Esophagus squamous epithelium (tissue), 5 donors: ENCODE data around the gene SPDEF. TPM values are rescaled to one million over a fixed set of nuclear protein-coding genes. Genes with fewer than 3 reads are reported as not detected.

Source experiments
- DNase-seq: peaks from one replicate; lab custom pipeline; 2025; lab: John Stamatoyannopoulos, UW
- H3K27ac ChIP-seq, 4 donors: fragments of 200-600 bp; sonication (generic); one replicate each; pipeline ENCODE4 v1.5.1; 2016 to 2019; ENCODE audit warnings: mild to moderate bottlenecking in 1 of 4
- H3K27me3 ChIP-seq, 4 donors: fragments of 200-600 bp; sonication (generic); 1 replicate in 3 of 4; 2 replicates in 1 of 4; pipeline versions ENCODE4 v1.5.1 to v1.6.0; 2017 to 2021; ENCODE audit warnings: antibody characterized with exemption in 1 of 4
- H3K36me3 ChIP-seq, 3 donors: fragments of 200-600 bp; sonication (generic); one replicate each; pipeline ENCODE4 v1.5.1; 2016 to 2019
- H3K4me1 ChIP-seq, 3 donors: fragments of 200-600 bp; sonication (generic); one replicate each; pipeline ENCODE4 v1.5.1; 2017 to 2019
- H3K4me3 ChIP-seq, 4 donors: fragments of 200-600 bp; sonication (generic); 1 replicate in 3 of 4; 2 replicates in 1 of 4; pipeline ENCODE4 v1.5.1; 2016 to 2019; ENCODE audit warnings: mild to moderate bottlenecking in 2 of 4, moderate library complexity in 1 of 4
- H3K9me3 ChIP-seq, 3 donors: fragments of 200-600 bp; sonication (generic); one replicate each; pipeline ENCODE4 v1.5.1; 2016 to 2019
- CTCF ChIP-seq, 6 experiments: fragments of 450-650 bp in 4 of 6; fragments of 200-600 bp in 2 of 6; sonication (generic) in 2 of 6; IDR thresholded peaks; one replicate each; pipeline ENCODE4 v1.5.1; 2016 to 2019; ENCODE audit warnings: antibody characterized with exemption in 6 of 6, mild to moderate bottlenecking in 4 of 6, moderate library complexity in 4 of 6
- POLR2A ChIP-seq, 4 donors: fragments of 450-650 bp; IDR thresholded peaks; one replicate each; pipeline ENCODE4 v1.6.1; 2017; ENCODE audit warnings: antibody characterized with exemption in 4 of 4, mild to moderate bottlenecking in 4 of 4, moderate library complexity in 3 of 4
- WGBS, 2 donors: methylation state at CpG; one replicate each; pipeline ENCODE4 v1.1.5; 2018; 5-methylcytosine and 5-hydroxymethylcytosine counted together
- intact Hi-C: fragments of 100-400 bp; cut with DNase I; formaldehyde crosslinking; loops from one replicate; pipeline ENCODE4 v1.15.0; 2022
- total RNA-seq, 4 donors: library from RNA; depleted of rRNA; stranded (reverse); fragments of >200 nt; gene quantifications; one replicate each; pipeline ENCODE4 v1.1.0, GENCODE V29; 2016
- donor health status: DM: yes; HTN: yes; CAD: no.

The SPDEF gene
- total RNA-seq, 4 donors from 2014 or later = 0.79 TPM; not detected in 3

GRCh38 chr6:34511915-34512737 is 44.0 kb downstream of the SPDEF start:
- Histone ChIP-seq H3K4me3 (no peak overlapping the region), H3K27ac (no peak overlapping the region), H3K4me1 (peaks cover 0 to 10% (median 0%) of the 10 kb centered on the region in 3 donors), H3K36me3 (no peaks in the 10 kb centered on the region), H3K9me3 (peaks cover 0 to 9% (median 0%) of the 10 kb centered on the region in 3 donors), H3K27me3 (peaks cover 0 to 28% (median 0%) of the 10 kb centered on the region in 4 donors)
- TF ChIP-seq POLR2A (IDR thresholded peaks at IDR 0.05) = no peak
- no peak for TF ChIP-seq CTCF (IDR thresholded peaks at IDR 0.05)
- no peak for DNase-seq
- intact Hi-C loops = no loop called here
- WGBS, 2 donors = 62 to 66% methylated on average over 5 to 7 of the region's 12 CpGs

- WGBS, 2 donors = 59 to 65% methylated on average over 4 to 6 of the region's 6 CpGs
- Histone ChIP-seq H3K27ac (no peak overlapping the region), H3K9me3 (peaks cover 0 to 9% (median 0%) of the 10 kb centered on the region in 3 donors), H3K4me1 (peaks cover 0 to 10% (median 0%) of the 10 kb centered on the region in 3 donors), H3K4me3 (no peak overlapping the region), H3K27me3 (peaks cover 0 to 20% (median 0%) of the 10 kb centered on the region in 4 donors), H3K36me3 (no peaks in the 10 kb centered on the region)
- intact Hi-C loops = no loop called here
- no peak for DNase-seq
- TF ChIP-seq POLR2A (IDR thresholded peaks at IDR 0.05) (no peak), CTCF (IDR thresholded peaks at IDR 0.05) (no peak)
Measured at GRCh38 chr6:34511214-34511914, 44.8 kb downstream of the SPDEF start.

- 79 to 86% methylated on average over 4 of the region's 4 CpGs for WGBS, 2 donors
- Histone ChIP-seq H3K4me3 (no peak overlapping the region), H3K9me3 (peaks cover 0 to 9% (median 0%) of the 10 kb centered on the region in 3 donors), H3K27ac (no peak overlapping the region), H3K4me1 (peaks cover 0 to 9% (median 0%) of the 10 kb centered on the region in 3 donors), H3K27me3 (peaks cover 0 to 10% (median 0%) of the 10 kb centered on the region in 4 donors), H3K36me3 (no peaks in the 10 kb centered on the region)
- DNase-seq = no peak
- TF ChIP-seq CTCF (IDR thresholded peaks at IDR 0.05) (no peak), POLR2A (IDR thresholded peaks at IDR 0.05) (no peak)
- intact Hi-C loops = no loop called here
Measured at GRCh38 chr6:34510299-34510698, 45.8 kb downstream of the SPDEF start.

- Histone ChIP-seq H3K9me3 (peaks cover 0 to 9% (median 0%) of the 10 kb centered on the region in 3 donors), H3K4me3 (no peak overlapping the region), H3K36me3 (no peaks in the 10 kb centered on the region), H3K27ac (no peak overlapping the region), H3K4me1 (peaks cover 0 to 4% (median 0%) of the 10 kb centered on the region in 3 donors), H3K27me3 (peaks cover 0 to 5% (median 0%) of the 10 kb centered on the region in 4 donors)
- WGBS, 2 donors = 78 to 95% methylated on average over 4 of the region's 4 CpGs
- DNase-seq = no peak
- TF ChIP-seq POLR2A (IDR thresholded peaks at IDR 0.05) = no peak
- TF ChIP-seq CTCF (IDR thresholded peaks at IDR 0.05) = no peak
- intact Hi-C loops = no loop called here
Measured at GRCh38 chr6:34509782-34510181, 46.3 kb downstream of the SPDEF start.

GRCh38 chr6:34508425-34508824 is 47.7 kb downstream of the SPDEF start:
- TF ChIP-seq CTCF (IDR thresholded peaks at IDR 0.05) = no peak
- no peak for TF ChIP-seq POLR2A (IDR thresholded peaks at IDR 0.05)
- no peaks in the 10 kb centered on the region for H3K36me3 ChIP-seq
- 87 to 89% methylated on average over 3 of the region's 3 CpGs for WGBS, 2 donors
- H3K9me3 ChIP-seq = peaks cover 0 to 9% (median 0%) of the 10 kb centered on the region in 3 donors
- no peak for DNase-seq
- no peaks in the 10 kb centered on the region for H3K27me3 ChIP-seq
- H3K27ac ChIP-seq = no peak overlapping the region
- no peaks in the 10 kb centered on the region for H3K4me1 ChIP-seq
- H3K4me3 ChIP-seq = no peak overlapping the region
- intact Hi-C loops = no loop called here
